Ovary (tissue), 3 donors: ENCODE data around the gene SPIB.

ENCODE experiments used
- CTCF ChIP-seq, 3 donors: fragments of 450-650 bp in 2 of 3; fragments of 200-600 bp in 1 of 3; IDR thresholded peaks; one replicate each; pipeline versions ENCODE4 v1.5.1 to v1.8.0; 2016 to 2022; ENCODE audit warnings: antibody characterized with exemption in 3 of 3, mild to moderate bottlenecking in 1 of 3
- POLR2A ChIP-seq: fragments of 450-650 bp; IDR thresholded peaks from one replicate; pipeline ENCODE4 v1.6.1; 2017; ENCODE audit warnings: antibody characterized with exemption, mild to moderate bottlenecking, moderate library complexity
- donor health status: DM: no; HTN: no; CAD: no.

- no peak for TF ChIP-seq CTCF (IDR thresholded peaks at IDR 0.05)
- no peak for TF ChIP-seq POLR2A
Observed at GRCh38 chr19:50431343-50432220, 12.8 kb downstream of the SPIB start.
